GM06990 (cell line): ENCODE data around the gene ATG3.
"Not testable (repeated sequence)": the region's sequence is repeated elsewhere in the genome, so short reads cannot be mapped to it uniquely, and the experiment has no call there.

Experiments used
- DNase-seq: peaks from one replicate; pipeline ENCODE4 v3.0.0-alpha.2; 2011; ENCODE audit not compliant: insufficient read length; ENCODE audit errors: extremely low read depth
- H3K27me3 ChIP-seq: replicated peaks from 2 replicates; pipeline ENCODE4 v1.6.0; 2011; ENCODE audit warnings: low read length; ENCODE audit not compliant: control insufficient read depth, insufficient read depth
- H3K36me3 ChIP-seq: 2 replicates; pipeline ENCODE4 v1.5.1; 2011; ENCODE audit warnings: low read length; ENCODE audit not compliant: control insufficient read depth, insufficient read depth
- H3K4me3 ChIP-seq: replicated peaks from 2 replicates; pipeline ENCODE4 v1.5.1; 2011; ENCODE audit warnings: low read depth, mild to moderate bottlenecking, control low read depth, low read length
- CTCF ChIP-seq: IDR thresholded peaks from 2 replicates; pipeline ENCODE4 v1.5.1; 2011; ENCODE audit warnings: low read length, control low read depth, mild to moderate bottlenecking, inconsistent platforms; ENCODE audit not compliant: insufficient read depth, poor library complexity, severe bottlenecking

The ATG3 gene

GRCh38 chr3:112546216-112546759, 15.5 kb downstream of the ATG3 start:
- Histone ChIP-seq H3K36me3 (peaks cover 4% of the 10 kb centered on the region), H3K27me3 (no peaks in the 10 kb centered on the region), H3K4me3 (no peak overlapping the region)
- DNase-seq = no peak
- TF ChIP-seq CTCF = no peak

- Histone ChIP-seq H3K27me3 (no peaks in the 10 kb centered on the region), H3K4me3 (no peak overlapping the region), H3K36me3 (peaks cover 2% of the 10 kb centered on the region)
- no peak for TF ChIP-seq CTCF
- peak; percentile 47 for DNase-seq
Measured at GRCh38 chr3:112539825-112540650, 21.7 kb downstream of the ATG3 start.

GRCh38 chr3:112531358-112531781, 30.4 kb downstream of the ATG3 start:
- TF ChIP-seq CTCF = peak; percentile 42
- Histone ChIP-seq H3K4me3 (no peak overlapping the region), H3K27me3 (no peaks in the 10 kb centered on the region), H3K36me3 (peaks cover 3% of the 10 kb centered on the region)
- DNase-seq = no peak

GRCh38 chr3:112530573-112530972, 31.2 kb downstream of the ATG3 start:
- no peak for TF ChIP-seq CTCF
- DNase-seq = no peak
- peaks cover 3% of the 10 kb centered on the region for H3K36me3 ChIP-seq
- no peaks in the 10 kb centered on the region for H3K27me3 ChIP-seq
- no peak overlapping the region for H3K4me3 ChIP-seq

GRCh38 chr3:112524127-112524526, 37.6 kb downstream of the ATG3 start:
- not testable (repeated sequence) for H3K4me3 ChIP-seq, H3K36me3 ChIP-seq, H3K27me3 ChIP-seq, DNase-seq

GRCh38 chr3:112519424-112520001, 42.2 kb downstream of the ATG3 start:
- no peaks in the 10 kb centered on the region for H3K36me3 ChIP-seq
- no peak overlapping the region for H3K4me3 ChIP-seq
- H3K27me3 ChIP-seq = no peaks in the 10 kb centered on the region
- peak; percentile 40 for DNase-seq
- TF ChIP-seq CTCF = peak; percentile 71

- H3K27me3 ChIP-seq, H3K4me3 ChIP-seq, H3K36me3 ChIP-seq, DNase-seq: not testable (repeated sequence)
Measured at GRCh38 chr3:112518970-112519369, 42.8 kb downstream of the ATG3 start.
